ENCODE results near the gene FSD2.

FSD2 gene

DNA sequence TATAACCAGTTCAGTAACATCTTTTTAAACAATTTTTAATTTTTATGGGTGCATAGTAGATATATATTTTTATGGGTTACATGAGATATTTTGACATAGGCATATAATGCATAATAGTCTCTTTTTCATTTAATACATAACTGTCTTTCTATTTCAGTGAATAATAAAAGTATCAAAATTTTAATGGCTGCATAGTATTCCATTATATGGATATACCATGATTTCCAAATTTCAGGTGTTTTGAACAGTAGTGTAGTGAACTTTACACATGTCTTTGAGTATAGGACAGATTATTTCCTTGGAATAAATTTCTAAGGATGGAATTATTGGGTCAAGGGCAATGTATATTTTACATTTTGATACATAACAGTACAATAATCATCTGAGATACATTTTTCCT, 14.3 kb upstream of the FSD2 start:
- peaks cover 79% of the 10 kb centered on the region for H3K36me3 Mint-ChIP-seq (ENCODE audit: low read depth)
- no peaks in the 10 kb centered on the region for H3K4me1 Mint-ChIP-seq (ENCODE audit: low read depth)
- intact Hi-C loops (cut with micrococcal nuclease): no loop called here

DNA sequence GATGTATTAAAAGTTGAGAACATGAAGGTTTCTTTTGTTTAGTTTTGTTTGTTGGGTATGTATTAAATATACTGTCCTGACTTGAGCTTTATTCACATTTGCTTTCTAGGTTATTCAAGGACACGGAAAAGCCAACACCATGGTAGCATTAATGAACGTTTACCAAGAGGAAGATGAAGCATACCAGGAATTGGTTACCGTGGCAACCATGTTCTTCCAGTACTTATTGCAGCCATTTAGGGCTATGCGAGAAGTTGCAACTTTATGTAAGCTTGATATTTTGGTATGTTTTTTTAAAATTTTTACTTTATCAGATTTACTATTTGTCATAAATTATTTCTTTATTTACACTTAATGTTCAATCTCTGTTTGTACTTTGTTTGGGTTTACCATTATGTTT, 7.1 kb upstream of the FSD2 start:
- Mint-ChIP-seq H3K36me3 (ENCODE audit: low read depth) (peaks cover 69% of the 10 kb centered on the region), H3K27me3 (no peaks in the 10 kb centered on the region), H3K27ac (no peak overlapping the region), H3K4me1 (ENCODE audit: low read depth) (peaks cover 26% of the 10 kb centered on the region), H3K4me3 (no peak overlapping the region), H3K9me3 (no peaks in the 10 kb centered on the region)
- intact Hi-C loops (cut with micrococcal nuclease): loop anchor here (5.0 kb wide), 1 partner anchor 174 kb away; the partner anchor contains the start of gene RAMAC

More for the DNA sequence above, 14.3 kb upstream of the FSD2 start:
- H3K4me3 Mint-ChIP-seq: no peak overlapping the region
- no peaks in the 10 kb centered on the region for H3K9me3 Mint-ChIP-seq
- no peak overlapping the region for H3K27ac Mint-ChIP-seq
- no peaks in the 10 kb centered on the region for H3K27me3 Mint-ChIP-seq

- intact Hi-C loops (cut with micrococcal nuclease): loop anchor here (5.0 kb wide), 1 partner anchor 176 kb away; the partner anchor contains the start of gene RAMAC
- no peaks in the 10 kb centered on the region for H3K27me3 Mint-ChIP-seq
- H3K36me3 Mint-ChIP-seq (ENCODE audit: low read depth): peaks cover 50% of the 10 kb centered on the region
- H3K9me3 Mint-ChIP-seq: no peaks in the 10 kb centered on the region
- peak overlapping the region; percentile 93 for H3K27ac Mint-ChIP-seq
- H3K4me1 Mint-ChIP-seq (ENCODE audit: low read depth): peaks cover 26% of the 10 kb centered on the region
- H3K4me3 Mint-ChIP-seq: peak overlapping the region; percentile 89
Measured at GRCh38 chr15:82810890-82811426, 5.1 kb upstream of the FSD2 start.

DNA sequence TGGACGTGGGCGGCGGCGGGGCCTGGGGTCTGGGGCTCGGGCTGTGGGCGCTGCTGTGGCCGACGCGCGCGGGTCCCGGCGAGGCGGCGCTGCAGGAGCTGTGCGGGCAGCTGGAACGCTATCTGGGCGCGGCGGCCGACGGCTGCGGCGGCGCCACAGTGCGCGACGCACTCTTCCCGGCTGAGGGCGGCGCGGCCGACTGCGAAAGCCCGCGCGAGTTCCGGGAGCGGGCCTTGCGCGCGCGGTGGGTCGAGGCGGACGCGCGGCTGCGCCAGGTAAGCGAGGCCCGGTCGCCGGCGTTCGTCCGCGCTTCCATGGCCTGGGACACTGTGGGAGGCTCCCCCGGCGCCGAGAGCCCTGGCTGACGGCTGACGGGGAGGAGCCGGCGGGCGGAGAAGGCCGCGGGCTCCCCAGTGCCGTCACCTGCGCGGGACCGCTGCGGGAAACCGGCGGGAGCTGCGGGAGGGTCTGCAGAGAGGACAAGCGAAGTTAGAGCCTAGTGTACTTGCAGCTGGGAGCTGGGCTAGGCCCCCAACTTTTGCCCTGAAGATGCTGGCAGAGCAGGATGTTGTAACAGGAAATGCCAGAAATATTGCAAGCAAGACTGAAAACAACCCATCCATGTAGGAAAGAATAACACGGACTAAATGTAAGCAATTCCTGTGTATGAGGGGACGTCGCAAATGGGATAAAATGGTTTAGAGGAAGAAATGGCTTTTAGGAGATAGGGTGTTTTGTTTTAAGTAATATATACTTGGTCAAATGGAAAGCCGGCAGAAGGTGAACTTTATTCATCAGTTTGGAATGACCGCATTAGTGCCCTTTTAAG, 4.4 kb upstream of the FSD2 start:
- H3K9me3 Mint-ChIP-seq: no peaks in the 10 kb centered on the region
- peaks cover 26% of the 10 kb centered on the region for H3K4me1 Mint-ChIP-seq (ENCODE audit: low read depth)
- H3K4me3 Mint-ChIP-seq: peak overlapping the region; percentile 89
- no peaks in the 10 kb centered on the region for H3K27me3 Mint-ChIP-seq
- H3K27ac Mint-ChIP-seq: peak overlapping the region; percentile 93
- H3K36me3 Mint-ChIP-seq (ENCODE audit: low read depth): peaks cover 44% of the 10 kb centered on the region
- intact Hi-C loops (cut with micrococcal nuclease): loop anchor here (5.0 kb wide), 1 partner anchor 177 kb away; the partner anchor contains the start of gene RAMAC

GRCh38 chr15:82809308-82810060, 3.6 kb upstream of the FSD2 start, which contains the start of gene WHAMM:
Gene WHAMM, plus strand, starts transcription at chr15:82809628. Its CDS starts 99 bp downstream, at chr15:82809727.
- intact Hi-C loops (cut with micrococcal nuclease): loop anchor here (2.0 to 10.0 kb wide), 3 partner anchors 59 to 265 kb away; partner anchors contain the start of genes RAMAC and RPS17
- Mint-ChIP-seq H3K36me3 (ENCODE audit: low read depth) (peaks cover 36% of the 10 kb centered on the region), H3K4me1 (ENCODE audit: low read depth) (peaks cover 26% of the 10 kb centered on the region), H3K9me3 (no peaks in the 10 kb centered on the region), H3K27me3 (no peaks in the 10 kb centered on the region), H3K4me3 (peak within 1 kb of the TSS; percentile 89), H3K27ac (peak within 1 kb of the TSS; percentile 93)

- peaks cover 26% of the 10 kb centered on the region for H3K4me1 Mint-ChIP-seq (ENCODE audit: low read depth)
- peaks cover 27% of the 10 kb centered on the region for H3K36me3 Mint-ChIP-seq (ENCODE audit: low read depth)
- no peak overlapping the region for H3K4me3 Mint-ChIP-seq
- intact Hi-C loops (cut with micrococcal nuclease): loop anchor here (2.0 to 10.0 kb wide), 2 partner anchors 58 to 264 kb away; partner anchors contain the start of gene RPS17
- H3K27ac Mint-ChIP-seq: no peak overlapping the region
- no peaks in the 10 kb centered on the region for H3K9me3 Mint-ChIP-seq
- H3K27me3 Mint-ChIP-seq: no peaks in the 10 kb centered on the region
Measured at GRCh38 chr15:82808634-82809041, 2.8 kb upstream of the FSD2 start.

- Mint-ChIP-seq H3K9me3 (no peaks in the 10 kb centered on the region), H3K36me3 (ENCODE audit: low read depth) (peaks cover 23% of the 10 kb centered on the region), H3K4me1 (ENCODE audit: low read depth) (peaks cover 26% of the 10 kb centered on the region), H3K27ac (no peak overlapping the region), H3K4me3 (no peak overlapping the region), H3K27me3 (no peaks in the 10 kb centered on the region)
- intact Hi-C loops (cut with micrococcal nuclease): loop anchor here (2.0 to 10.0 kb wide), 2 partner anchors 57 to 263 kb away; partner anchors contain the start of gene RPS17
Measured at GRCh38 chr15:82807920-82808633, 2.2 kb upstream of the FSD2 start.

DNA sequence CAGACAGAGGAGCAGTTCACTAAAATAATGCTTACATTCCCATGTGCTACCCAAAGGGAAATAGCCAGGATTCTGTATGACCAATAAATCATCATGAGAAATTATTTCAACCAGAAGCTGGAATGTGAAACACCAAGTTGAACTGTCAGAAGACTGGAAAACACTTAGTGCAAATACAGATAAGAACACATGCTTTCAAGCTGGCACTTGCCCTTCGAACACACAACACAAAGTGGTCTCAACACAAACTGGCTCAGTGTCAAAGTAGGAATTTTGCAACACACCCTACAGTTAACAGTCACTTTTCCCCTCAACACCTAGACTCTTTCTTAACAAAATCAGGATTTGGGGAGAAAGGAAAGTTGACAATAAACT, 1.3 kb downstream of the FSD2 start:
- intact Hi-C loops (cut with micrococcal nuclease): loop anchor here (10.0 kb wide), 1 partner anchor 260 kb away; the partner anchor contains the start of gene RPS17
- Mint-ChIP-seq H3K27me3 (peaks cover 7% of the 10 kb centered on the region), H3K4me3 (no peak overlapping the region), H3K36me3 (ENCODE audit: low read depth) (no peaks in the 10 kb centered on the region), H3K4me1 (ENCODE audit: low read depth) (peaks cover 9% of the 10 kb centered on the region), H3K27ac (no peak overlapping the region), H3K9me3 (no peaks in the 10 kb centered on the region)

DNA sequence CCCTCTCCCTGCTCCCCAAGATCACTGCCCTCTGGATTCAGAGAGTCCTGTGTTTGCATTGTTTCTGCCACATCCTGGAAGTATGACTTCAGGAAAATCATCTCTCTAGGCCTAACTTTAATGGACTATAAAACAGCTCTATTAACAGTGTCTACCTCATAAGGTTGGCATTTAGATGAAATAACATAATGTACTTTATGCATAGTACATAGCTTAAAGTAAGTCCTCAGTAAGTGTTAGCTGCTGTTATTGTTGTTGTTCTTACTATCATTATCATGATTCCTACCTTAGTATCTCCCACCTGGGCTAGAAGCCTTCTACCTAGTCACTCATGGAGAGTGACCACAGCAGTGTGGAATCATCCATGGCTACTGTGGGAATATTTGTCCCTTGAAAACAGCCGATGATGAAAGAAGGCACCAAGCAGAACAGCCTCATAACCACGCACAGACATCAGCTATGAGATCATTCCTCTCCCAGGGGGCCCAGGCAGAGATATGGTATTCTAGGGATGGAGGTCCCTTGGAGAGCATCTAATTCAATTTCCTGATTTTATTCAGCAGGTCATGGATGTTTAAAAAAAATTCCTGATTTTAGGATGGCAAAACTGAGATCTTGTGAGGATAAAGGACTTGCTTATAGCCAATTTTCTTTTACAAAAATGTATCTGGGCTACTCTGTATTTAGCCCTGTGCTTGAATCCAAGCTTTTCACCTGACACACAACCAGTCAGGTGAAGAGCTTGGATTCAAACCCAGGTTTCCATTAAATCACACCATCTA, 1.9 kb downstream of the FSD2 start:
- no peaks in the 10 kb centered on the region for H3K36me3 Mint-ChIP-seq (ENCODE audit: low read depth)
- H3K27ac Mint-ChIP-seq: no peak overlapping the region
- no peak overlapping the region for H3K4me3 Mint-ChIP-seq
- peaks cover 12% of the 10 kb centered on the region for H3K27me3 Mint-ChIP-seq
- H3K4me1 Mint-ChIP-seq (ENCODE audit: low read depth): peaks cover 11% of the 10 kb centered on the region
- intact Hi-C loops (cut with micrococcal nuclease): loop anchor here (10.0 kb wide), 1 partner anchor 259 kb away; the partner anchor contains the start of gene RPS17
- H3K9me3 Mint-ChIP-seq: no peaks in the 10 kb centered on the region

GRCh38 chr15:82802497-82802896, 3.4 kb downstream of the FSD2 start:
- no peak overlapping the region for H3K27ac Mint-ChIP-seq
- no peak overlapping the region for H3K4me3 Mint-ChIP-seq
- H3K36me3 Mint-ChIP-seq (ENCODE audit: low read depth): no peaks in the 10 kb centered on the region
- no peaks in the 10 kb centered on the region for H3K9me3 Mint-ChIP-seq
- H3K4me1 Mint-ChIP-seq (ENCODE audit: low read depth): peaks cover 6% of the 10 kb centered on the region
- intact Hi-C loops (cut with micrococcal nuclease): loop anchor here (10.0 kb wide), 1 partner anchor 258 kb away; the partner anchor contains the start of gene RPS17
- H3K27me3 Mint-ChIP-seq: peaks cover 12% of the 10 kb centered on the region

GRCh38 chr15:82799183-82799841, 6.6 kb downstream of the FSD2 start:
- Mint-ChIP-seq H3K4me3 (no peak overlapping the region), H3K36me3 (ENCODE audit: low read depth) (no peaks in the 10 kb centered on the region), H3K27ac (no peak overlapping the region), H3K4me1 (ENCODE audit: low read depth) (peaks cover 6% of the 10 kb centered on the region), H3K9me3 (no peaks in the 10 kb centered on the region), H3K27me3 (peaks cover 14% of the 10 kb centered on the region)
- intact Hi-C loops (cut with micrococcal nuclease): no loop called here

- Mint-ChIP-seq H3K27ac (no peak overlapping the region), H3K36me3 (ENCODE audit: low read depth) (no peaks in the 10 kb centered on the region), H3K27me3 (peaks cover 14% of the 10 kb centered on the region), H3K4me3 (no peak overlapping the region), H3K4me1 (ENCODE audit: low read depth) (peaks cover 6% of the 10 kb centered on the region), H3K9me3 (no peaks in the 10 kb centered on the region)
- intact Hi-C loops (cut with micrococcal nuclease): no loop called here
Measured at GRCh38 chr15:82798531-82799166, 7.2 kb downstream of the FSD2 start.

Data from dendritic cell treated with granulocyte-macrophage colony-stimulating factor and Interleukin-4, amounts not matched to agents 40 ng/mL and 50 ng/mL, for 4 days (primary cell).